ENCODE measurements around the gene TMEM80.
A peak's percentile ranks its signal among the peaks of the same experiment; 100 is the strongest.

The TMEM80 gene

DNA sequence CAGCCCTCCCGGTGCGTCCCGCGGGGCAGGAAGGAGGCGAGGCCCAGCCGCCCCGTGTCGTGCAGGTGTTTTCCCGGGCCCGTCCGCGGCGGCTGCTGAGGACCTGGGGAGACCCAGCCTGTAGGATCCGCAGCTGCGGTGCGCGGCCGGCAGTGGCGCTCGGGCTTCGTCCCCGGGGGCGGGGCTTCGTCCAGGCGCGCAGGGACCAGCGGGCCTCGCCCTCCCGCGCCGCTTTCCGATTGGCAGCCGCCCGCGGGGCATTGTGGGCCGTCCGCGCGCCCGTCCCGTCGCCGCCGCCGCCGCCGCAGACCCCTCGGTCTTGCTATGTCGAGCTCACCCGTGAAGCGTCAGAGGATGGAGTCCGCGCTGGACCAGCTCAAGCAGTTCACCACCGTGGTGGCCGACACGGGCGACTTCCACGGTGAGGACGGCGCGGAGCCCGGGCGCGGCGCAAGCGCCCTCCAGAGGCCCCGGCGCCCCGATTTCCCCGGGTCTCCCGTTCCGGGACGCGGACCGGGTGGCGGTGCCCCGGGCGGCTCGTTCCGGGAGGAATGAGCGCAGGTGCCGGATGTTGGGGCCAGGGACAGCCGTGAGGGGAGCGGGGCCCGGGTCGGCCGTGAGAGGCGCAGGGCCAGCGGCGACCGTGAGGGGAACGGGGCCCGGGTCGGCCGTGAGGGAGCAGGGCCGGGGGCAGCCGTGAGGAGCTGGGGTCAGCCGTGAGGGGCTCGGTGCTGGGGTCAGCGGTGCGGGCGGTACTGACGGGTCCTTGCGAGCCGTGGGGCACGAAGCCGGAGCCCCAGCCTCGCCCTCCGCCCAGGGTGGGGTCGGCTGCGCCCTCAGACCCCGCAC, 51.8 kb downstream of the TMEM80 start, which contains the start of gene TALDO1:
TSS of gene TALDO1 (plus strand) at position 307 of the 849 bp plus-strand sequence. CDS start at position 325, 18 bp downstream.
- Histone ChIP-seq H3K27me3 (ENCODE audit: control insufficient read depth in 3 of 3, insufficient read depth in 3 of 3, low read depth in 1 of 3, low read length in 3 of 3) (peaks cover 0 to 2% (median 0%) of the 10 kb centered on the region in 3 experiments), H3K18ac (ENCODE audit: low read length) (peak within 1 kb of the TSS; percentile 99), H3K9me3 (replicated peaks in 1 of 2; ENCODE audit: control insufficient read depth in 2 of 2, insufficient read depth in 1 of 2, low read depth in 1 of 2, low read length in 2 of 2) (no peaks in the 10 kb centered on the region), H2BK12ac (ENCODE audit: low read length) (peak within 1 kb of the TSS; percentile 73), H3K4ac (ENCODE audit: low read length) (peak within 1 kb of the TSS; percentile 41), H2BK120ac (ENCODE audit: low read depth, low read length) (no peak within 1 kb of the TSS), H2BK5ac (ENCODE audit: low read length) (peak within 1 kb of the TSS; percentile 95), H3K27ac (replicated peaks; ENCODE audit: low read length) (peak within 1 kb of the TSS; percentile 81), H3K23ac (ENCODE audit: low read depth, low read length, poor library complexity) (peak within 1 kb of the TSS; percentile 99), H3K4me3 (ENCODE audit: low read length in 2 of 2) (peak within 1 kb of the TSS; percentile 95 to 96), H3K79me1 (ENCODE audit: low read depth, low read length) (peaks cover 9% of the 10 kb centered on the region), H3K9ac (ENCODE audit: low read depth, low read length, poor library complexity) (peak within 1 kb of the TSS; percentile 96), H3K4me1 (ENCODE audit: control insufficient read depth in 2 of 2, insufficient read depth in 1 of 2, low read depth in 1 of 2, low read length in 2 of 2) (peaks cover 10 to 13% of the 10 kb centered on the region in 2 donors), H3K4me2 (ENCODE audit: insufficient read depth, low read length, poor library complexity, severe bottlenecking) (peak within 1 kb of the TSS; percentile 99), H4K8ac (ENCODE audit: low read depth, low read length) (no peak within 1 kb of the TSS), H3K36me3 (replicated peaks in 1 of 2; ENCODE audit: control insufficient read depth in 2 of 2, insufficient read depth in 2 of 2, low read length in 2 of 2) (peaks cover 0 to 2% of the 10 kb centered on the region in 2 donors), H4K91ac (ENCODE audit: low read depth, low read length, poor library complexity) (no peak within 1 kb of the TSS), H3K14ac (ENCODE audit: low read length) (peak within 1 kb of the TSS; percentile 89), H2AFZ (ENCODE audit: low read length) (peak within 1 kb of the TSS; percentile 91), H2BK15ac (ENCODE audit: low read length) (peak within 1 kb of the TSS; percentile 24), H2AK5ac (ENCODE audit: low read depth, low read length) (peak within 1 kb of the TSS; percentile 92)
- DNase-seq (ENCODE audit: low spot score), result peak; percentile 89
- no CpG with 5 or more reads among the region's 112 CpGs for WGBS, 2 donors (ENCODE audit: extremely low coverage in 2 of 2, insufficient read length in 2 of 2, insufficient replicate concordance in 1 of 2)

DNA sequence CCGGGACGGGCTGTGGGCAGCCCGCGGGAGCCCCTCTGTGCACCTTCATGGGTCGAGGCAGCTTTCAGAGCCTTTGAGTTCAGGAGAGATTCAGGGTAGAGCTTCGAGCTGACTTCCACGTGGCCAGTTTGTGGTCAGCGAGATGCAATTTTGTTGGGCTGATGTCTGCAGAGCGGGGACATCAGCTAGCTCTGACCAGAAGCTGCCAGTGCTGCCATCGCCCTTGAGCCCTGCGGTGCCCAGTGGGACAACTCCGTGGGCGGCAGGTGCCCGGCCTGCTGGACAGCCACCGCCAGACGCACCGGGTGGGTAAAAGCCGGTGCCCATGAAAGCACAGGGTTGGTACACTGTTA, 52.4 kb downstream of the TMEM80 start:
- no peak for DNase-seq (ENCODE audit: low spot score)
- H4K91ac ChIP-seq (ENCODE audit: low read depth, low read length, poor library complexity), result no peak overlapping the region
- H3K4me1 ChIP-seq (ENCODE audit: control insufficient read depth in 2 of 2, insufficient read depth in 1 of 2, low read depth in 1 of 2, low read length in 2 of 2), result peaks cover 10 to 13% of the 10 kb centered on the region in 2 donors
- no CpG with 5 or more reads among the region's 18 CpGs for WGBS, 2 donors (ENCODE audit: extremely low coverage in 2 of 2, insufficient read length in 2 of 2, insufficient replicate concordance in 1 of 2)
- H3K27ac ChIP-seq (replicated peaks; ENCODE audit: low read length), result no peak overlapping the region
- H2AFZ ChIP-seq (ENCODE audit: low read length), result peak overlapping the region; percentile 91
- H2BK12ac ChIP-seq (ENCODE audit: low read length), result no peak overlapping the region
- peak overlapping the region; percentile 41 for H3K4ac ChIP-seq (ENCODE audit: low read length)
- peak overlapping the region; percentile 24 for H2BK15ac ChIP-seq (ENCODE audit: low read length)
- peak overlapping the region; percentile 95 for H3K18ac ChIP-seq (ENCODE audit: low read length)
- H3K23ac ChIP-seq (ENCODE audit: low read depth, low read length, poor library complexity), result peak overlapping the region; percentile 99
- peak overlapping the region; percentile 96 for H3K9ac ChIP-seq (ENCODE audit: low read depth, low read length, poor library complexity)
- H2AK5ac ChIP-seq (ENCODE audit: low read depth, low read length), result peak overlapping the region; percentile 92
- H3K4me2 ChIP-seq (ENCODE audit: insufficient read depth, low read length, poor library complexity, severe bottlenecking), result peak overlapping the region; percentile 99
- no peak overlapping the region for H2BK120ac ChIP-seq (ENCODE audit: low read depth, low read length)
- peak overlapping the region; percentile 77 for H2BK5ac ChIP-seq (ENCODE audit: low read length)
- H3K4me3 ChIP-seq (ENCODE audit: low read length in 2 of 2), result peak overlapping the region; percentile 95 to 96
- peaks cover 0 to 2% (median 0%) of the 10 kb centered on the region in 3 experiments for H3K27me3 ChIP-seq (ENCODE audit: control insufficient read depth in 3 of 3, insufficient read depth in 3 of 3, low read depth in 1 of 3, low read length in 3 of 3)
- H3K14ac ChIP-seq (ENCODE audit: low read length), result peak overlapping the region; percentile 76
- peaks cover 0 to 3% of the 10 kb centered on the region in 2 donors for H3K36me3 ChIP-seq (replicated peaks in 1 of 2; ENCODE audit: control insufficient read depth in 2 of 2, insufficient read depth in 2 of 2, low read length in 2 of 2)
- H3K79me1 ChIP-seq (ENCODE audit: low read depth, low read length), result peaks cover 9% of the 10 kb centered on the region
- H4K8ac ChIP-seq (ENCODE audit: low read depth, low read length), result no peak overlapping the region
- peaks cover 0 to 1% of the 10 kb centered on the region in 2 donors for H3K9me3 ChIP-seq (replicated peaks in 1 of 2; ENCODE audit: control insufficient read depth in 2 of 2, insufficient read depth in 1 of 2, low read depth in 1 of 2, low read length in 2 of 2)

DNA sequence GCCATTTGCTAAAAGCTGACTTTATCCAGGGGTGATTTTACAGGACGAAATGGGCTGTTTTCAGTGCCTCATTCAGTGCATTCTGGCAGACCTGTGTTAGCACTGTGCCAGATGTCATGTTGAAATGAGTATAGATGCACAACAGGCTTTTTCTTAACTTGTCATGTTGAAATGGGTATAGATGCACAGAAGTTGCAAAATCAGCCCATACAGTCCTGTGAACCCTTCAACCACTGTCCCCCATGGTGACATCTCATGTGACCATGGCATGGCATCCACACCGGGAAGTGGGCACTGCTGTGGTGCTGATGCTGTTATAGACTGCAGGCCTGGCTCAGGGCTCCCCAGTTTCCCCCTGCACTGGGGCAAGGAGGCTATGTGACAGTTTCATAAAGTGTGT, 54.1 kb downstream of the TMEM80 start:
- peaks cover 0 to 3% of the 10 kb centered on the region in 2 donors for H3K36me3 ChIP-seq (replicated peaks in 1 of 2; ENCODE audit: control insufficient read depth in 2 of 2, insufficient read depth in 2 of 2, low read length in 2 of 2)
- H3K9me3 ChIP-seq (replicated peaks in 1 of 2; ENCODE audit: control insufficient read depth in 2 of 2, insufficient read depth in 1 of 2, low read depth in 1 of 2, low read length in 2 of 2), result peaks cover 0 to 1% of the 10 kb centered on the region in 2 donors
- no peak overlapping the region for H2AFZ ChIP-seq (ENCODE audit: low read length)
- DNase-seq (ENCODE audit: low spot score), result no peak
- no peak overlapping the region for H2BK12ac ChIP-seq (ENCODE audit: low read length)
- H2AK5ac ChIP-seq (ENCODE audit: low read depth, low read length), result no peak overlapping the region
- H3K4me3 ChIP-seq (ENCODE audit: low read length in 2 of 2), result no peak overlapping the region
- H3K79me1 ChIP-seq (ENCODE audit: low read depth, low read length), result peaks cover 9% of the 10 kb centered on the region
- no peak overlapping the region for H3K27ac ChIP-seq (replicated peaks; ENCODE audit: low read length)
- H4K91ac ChIP-seq (ENCODE audit: low read depth, low read length, poor library complexity), result no peak overlapping the region
- no peak overlapping the region for H3K14ac ChIP-seq (ENCODE audit: low read length)
- WGBS, 2 donors (ENCODE audit: extremely low coverage in 2 of 2, insufficient read length in 2 of 2, insufficient replicate concordance in 1 of 2), result no CpG with 5 or more reads among the region's 2 CpGs
- H3K9ac ChIP-seq (ENCODE audit: low read depth, low read length, poor library complexity), result peak overlapping the region; percentile 53
- H3K4me1 ChIP-seq (ENCODE audit: control insufficient read depth in 2 of 2, insufficient read depth in 1 of 2, low read depth in 1 of 2, low read length in 2 of 2), result peaks cover 10 to 13% of the 10 kb centered on the region in 2 donors
- no peak overlapping the region for H3K23ac ChIP-seq (ENCODE audit: low read depth, low read length, poor library complexity)
- no peak overlapping the region for H3K4me2 ChIP-seq (ENCODE audit: insufficient read depth, low read length, poor library complexity, severe bottlenecking)
- H2BK120ac ChIP-seq (ENCODE audit: low read depth, low read length), result no peak overlapping the region
- H4K8ac ChIP-seq (ENCODE audit: low read depth, low read length), result peak overlapping the region; percentile 7
- no peak overlapping the region for H2BK15ac ChIP-seq (ENCODE audit: low read length)
- no peak overlapping the region for H3K18ac ChIP-seq (ENCODE audit: low read length)
- no peak overlapping the region for H2BK5ac ChIP-seq (ENCODE audit: low read length)
- H3K27me3 ChIP-seq (ENCODE audit: control insufficient read depth in 3 of 3, insufficient read depth in 3 of 3, low read depth in 1 of 3, low read length in 3 of 3), result peaks cover 0 to 2% (median 0%) of the 10 kb centered on the region in 3 experiments
- H3K4ac ChIP-seq (ENCODE audit: low read length), result no peak overlapping the region
